GM12872 (cell line): ENCODE data around the gene ASZ1.

Experiments
- TF ChIP-seq, protein P1 (sequence below): IDR thresholded peaks from 3 replicates; pipeline ENCODE4 v1.5.1; 2011; ENCODE audit warnings: low read depth, mild to moderate bottlenecking, low read length, moderate library complexity; ENCODE audit not compliant: insufficient read depth

Gene ASZ1, protein sequence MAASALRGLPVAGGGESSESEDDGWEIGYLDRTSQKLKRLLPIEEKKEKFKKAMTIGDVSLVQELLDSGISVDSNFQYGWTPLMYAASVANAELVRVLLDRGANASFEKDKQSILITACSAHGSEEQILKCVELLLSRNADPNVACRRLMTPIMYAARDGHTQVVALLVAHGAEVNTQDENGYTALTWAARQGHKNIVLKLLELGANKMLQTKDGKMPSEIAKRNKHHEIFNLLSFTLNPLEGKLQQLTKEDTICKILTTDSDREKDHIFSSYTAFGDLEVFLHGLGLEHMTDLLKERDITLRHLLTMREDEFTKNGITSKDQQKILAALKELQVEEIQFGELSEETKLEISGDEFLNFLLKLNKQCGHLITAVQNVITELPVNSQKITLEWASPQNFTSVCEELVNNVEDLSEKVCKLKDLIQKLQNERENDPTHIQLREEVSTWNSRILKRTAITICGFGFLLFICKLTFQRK

GRCh38 chr7:117427258-117427701, at the start of gene ASZ1:
ASZ1 (minus strand) TSS chr7:117427493; CDS start chr7:117427460, 33 bp downstream.
- TF ChIP-seq, protein P1, sequence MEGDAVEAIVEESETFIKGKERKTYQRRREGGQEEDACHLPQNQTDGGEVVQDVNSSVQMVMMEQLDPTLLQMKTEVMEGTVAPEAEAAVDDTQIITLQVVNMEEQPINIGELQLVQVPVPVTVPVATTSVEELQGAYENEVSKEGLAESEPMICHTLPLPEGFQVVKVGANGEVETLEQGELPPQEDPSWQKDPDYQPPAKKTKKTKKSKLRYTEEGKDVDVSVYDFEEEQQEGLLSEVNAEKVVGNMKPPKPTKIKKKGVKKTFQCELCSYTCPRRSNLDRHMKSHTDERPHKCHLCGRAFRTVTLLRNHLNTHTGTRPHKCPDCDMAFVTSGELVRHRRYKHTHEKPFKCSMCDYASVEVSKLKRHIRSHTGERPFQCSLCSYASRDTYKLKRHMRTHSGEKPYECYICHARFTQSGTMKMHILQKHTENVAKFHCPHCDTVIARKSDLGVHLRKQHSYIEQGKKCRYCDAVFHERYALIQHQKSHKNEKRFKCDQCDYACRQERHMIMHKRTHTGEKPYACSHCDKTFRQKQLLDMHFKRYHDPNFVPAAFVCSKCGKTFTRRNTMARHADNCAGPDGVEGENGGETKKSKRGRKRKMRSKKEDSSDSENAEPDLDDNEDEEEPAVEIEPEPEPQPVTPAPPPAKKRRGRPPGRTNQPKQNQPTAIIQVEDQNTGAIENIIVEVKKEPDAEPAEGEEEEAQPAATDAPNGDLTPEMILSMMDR: no peak

GRCh38 chr7:117476557-117477215, 49.4 kb upstream of the ASZ1 start:
- TF ChIP-seq, protein P1: no peak

- TF ChIP-seq, protein P1: no peak
Measured at GRCh38 chr7:117472335-117472734, 45.0 kb upstream of the ASZ1 start.

- TF ChIP-seq, protein P1: no peak
Measured at GRCh38 chr7:117470777-117471176, 43.5 kb upstream of the ASZ1 start.

DNA sequence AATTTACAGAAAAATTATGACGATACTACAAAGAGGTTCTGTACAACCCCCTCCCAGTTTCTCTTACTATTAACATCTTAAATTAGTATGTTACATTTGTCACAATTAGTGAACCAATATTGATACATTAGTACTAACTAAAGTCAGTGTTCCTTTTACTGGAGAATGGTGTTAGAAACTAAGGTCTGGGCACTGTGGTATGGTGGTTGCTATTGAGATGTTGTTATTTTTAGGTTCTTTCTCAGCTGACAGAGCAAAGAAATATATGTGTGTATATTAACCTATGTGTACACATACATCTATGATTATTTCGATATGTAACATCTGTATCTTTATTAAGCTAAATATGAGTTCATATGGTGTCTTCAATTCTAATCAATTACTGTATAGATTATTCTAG, 40.9 kb upstream of the ASZ1 start:
- TF ChIP-seq, protein P1: no peak

DNA sequence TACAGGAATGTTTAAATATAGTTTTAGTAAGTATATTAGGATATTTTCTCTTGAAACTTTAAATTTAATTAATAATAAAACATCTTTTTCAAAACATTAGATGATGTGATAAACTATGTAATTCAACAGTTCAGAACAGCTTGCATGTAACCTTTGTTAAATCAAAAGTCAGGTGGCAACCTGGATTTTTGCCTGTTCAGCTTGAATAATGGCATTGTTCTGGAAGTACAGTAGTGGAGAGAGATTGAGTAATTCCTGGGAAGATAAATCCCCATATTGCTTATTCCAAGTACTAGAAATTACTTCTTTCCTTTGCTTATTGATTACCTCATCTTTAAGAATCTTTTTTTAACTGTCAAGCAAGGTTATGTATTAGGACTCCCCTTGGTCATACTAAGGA, 32.4 kb upstream of the ASZ1 start:
- TF ChIP-seq, protein P1: no peak

DNA sequence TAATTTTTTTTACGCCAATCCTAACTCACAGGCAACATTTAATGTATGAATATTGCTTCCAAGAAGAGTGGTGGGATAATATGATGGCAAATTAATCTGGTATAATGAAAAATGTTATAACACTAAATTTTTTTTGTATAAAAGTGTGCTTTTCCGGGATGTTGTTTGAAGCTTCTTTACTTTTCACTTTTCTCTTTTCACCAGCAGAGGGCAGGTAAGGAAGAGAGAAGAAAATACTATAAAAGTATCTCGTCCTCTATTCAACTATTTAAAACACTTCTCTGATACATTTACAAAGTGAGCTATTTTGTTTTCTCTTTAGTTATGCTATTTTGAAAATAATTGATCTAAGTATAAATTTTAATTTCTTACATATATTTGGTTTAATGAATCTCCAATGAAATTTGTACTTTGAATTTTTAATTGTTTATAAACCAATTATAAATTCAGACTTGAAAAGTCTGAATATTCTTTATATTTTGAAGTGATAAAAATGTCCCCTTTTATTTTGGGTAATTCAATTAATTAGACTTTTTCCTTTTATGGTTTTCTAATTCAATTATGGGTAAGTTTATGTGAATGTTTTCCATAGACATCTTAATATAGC, 31.8 kb upstream of the ASZ1 start:
- TF ChIP-seq, protein P1: peak; percentile 54; the same call in 2 of the 3 replicates
